ENCODE measurements around the gene DAB1.

GRCh38 chr1:57362480-57362879 lies 61.4 kb downstream of the DAB1 start:
- TF ChIP-seq CTCF (IDR thresholded peaks at IDR 0.05) (no peak), POLR2A (IDR thresholded peaks at IDR 0.05) (no peak)

Data from right lobe of liver (tissue), 4 donors.